B cell (primary cell): ENCODE measurements around the gene SEPTIN2. TPM values are rescaled to one million over a fixed set of nuclear protein-coding genes. Genes with fewer than 3 reads are reported as not detected.

Experiments used
- ATAC-seq: fragments of 200-7000 bp; cut with Tn5 transposase; one replicate; pipeline ENCODE4 v1.10.0; 2021; ENCODE audit warnings: low read depth, mild to moderate bottlenecking, moderate number of reproducible peaks, moderate library complexity
- CTCF ChIA-PET: fragments of 350-600 bp; sonication (Branson Sonifier 250); formaldehyde crosslinking; loops from one replicate; lab custom pipeline; 2021; ENCODE audit warnings: antibody characterized with exemption, inconsistent platforms; lab: Charles Lee
- POLR2A ChIA-PET: fragments of 350-600 bp; sonication (Branson Sonifier 250); formaldehyde crosslinking; loops from one replicate; lab custom pipeline; 2021; ENCODE audit warnings: antibody characterized with exemption; lab: Charles Lee
- DNase-seq: peaks from one replicate; pipeline ENCODE4 v3.0.0; 2013
- H2AFZ ChIP-seq: 2 replicates; pipeline ENCODE4 v1.6.1; 2012; ENCODE audit warnings: mild to moderate bottlenecking, low read depth, low read length; ENCODE audit not compliant: insufficient read depth, poor library complexity, severe bottlenecking
- H3K27ac ChIP-seq, 2 donors: 1 replicate in 1 of 2; 2 replicates in 1 of 2; pipeline ENCODE4 v1.5.1; 2012 to 2013; ENCODE audit warnings: low read length in 2 of 2, mild to moderate bottlenecking in 2 of 2, moderate library complexity in 1 of 2
- H3K27me3 ChIP-seq, 4 experiments: fragments of 200-600 bp in 1 of 4; sonication (generic) in 1 of 4; replicated peaks in 1 of 4; 1 replicate in 2 of 4; 2 replicates in 2 of 4; pipeline versions ENCODE4 v1.6.1 to v1.7.0; 2013 to 2016; ENCODE audit warnings: low read length in 3 of 4, mild to moderate bottlenecking in 2 of 4, mixed read lengths in 1 of 4, moderate library complexity in 1 of 4; ENCODE audit not compliant: insufficient read depth in 4 of 4, control insufficient read depth in 3 of 4; ENCODE audit errors: control extremely low read depth in 1 of 4
- H3K36me3 ChIP-seq, 2 experiments: replicated peaks in 1 of 2; 1 replicate in 1 of 2; 2 replicates in 1 of 2; pipeline versions ENCODE4 v1.6.1 to v1.7.1; 2013; ENCODE audit warnings: low read length in 1 of 2; ENCODE audit not compliant: insufficient read depth in 2 of 2, control insufficient read depth in 1 of 2; ENCODE audit errors: control extremely low read depth in 1 of 2, extremely low read depth in 1 of 2
- H3K4me1 ChIP-seq, 2 donors: fragments of 200-600 bp in 1 of 2; sonication (generic) in 1 of 2; 1 replicate in 1 of 2; 2 replicates in 1 of 2; pipeline versions ENCODE4 v1.5.1 to v1.6.1; 2013 to 2017; ENCODE audit warnings: low read length in 2 of 2; ENCODE audit not compliant: control insufficient read depth in 2 of 2, insufficient read depth in 2 of 2
- H3K4me2 ChIP-seq: replicated peaks from 2 replicates; pipeline ENCODE3; 2012; ENCODE audit warnings: mild to moderate bottlenecking, low read depth, low read length; ENCODE audit not compliant: poor library complexity, severe bottlenecking
- H3K4me3 ChIP-seq, 5 experiments: fragments of 200-600 bp in 1 of 5; sonication (generic) in 1 of 5; 1 replicate in 3 of 5; 2 replicates in 2 of 5; pipeline versions ENCODE4 v1.5.1 to v1.7.0; 2011 to 2016; ENCODE audit warnings: low read length in 4 of 5, mild to moderate bottlenecking in 4 of 5, low read depth in 2 of 5, control low read depth in 1 of 5, moderate library complexity in 1 of 5; ENCODE audit not compliant: insufficient read depth in 1 of 5; ENCODE audit errors: control extremely low read depth in 1 of 5, extremely low read depth in 1 of 5
- H3K79me2 ChIP-seq: fragments of 200-600 bp; sonication (generic); one replicate; pipeline ENCODE4 v1.6.0; 2016; ENCODE audit warnings: low read length; ENCODE audit not compliant: control insufficient read depth, insufficient read depth
- H3K9ac ChIP-seq: fragments of 200-600 bp; sonication (generic); 2 replicates; pipeline ENCODE4 v1.6.1; 2017; ENCODE audit warnings: mild to moderate bottlenecking, low read length, moderate library complexity
- H3K9me3 ChIP-seq, 3 donors: one replicate each; pipeline versions ENCODE4 v1.6.1 to v1.7.1; 2013; ENCODE audit warnings: low read length in 2 of 3; ENCODE audit not compliant: control insufficient read depth in 2 of 3, insufficient read depth in 1 of 3; ENCODE audit errors: control extremely low read depth in 1 of 3
- H4K20me1 ChIP-seq: 2 replicates; pipeline ENCODE4 v1.6.0; 2012; ENCODE audit warnings: mild to moderate bottlenecking, low read length; ENCODE audit not compliant: insufficient read depth, control insufficient read depth, poor library complexity, severe bottlenecking
- H3K27ac Mint-ChIP-seq: one replicate; pipeline ENCODE4 v1.8.0; 2021; ENCODE audit warnings: mixed read lengths
- H3K27me3 Mint-ChIP-seq: one replicate; pipeline ENCODE4 v1.8.0; 2021; ENCODE audit warnings: mixed read lengths
- H3K4me1 Mint-ChIP-seq: one replicate; pipeline ENCODE4 v1.8.0; 2021; ENCODE audit warnings: mixed read lengths
- H3K4me3 Mint-ChIP-seq: one replicate; pipeline ENCODE4 v1.8.0; 2021; ENCODE audit warnings: mixed read lengths
- H3K9me3 Mint-ChIP-seq: one replicate; pipeline ENCODE4 v1.8.0; 2022; ENCODE audit warnings: mixed read lengths; ENCODE audit not compliant: insufficient read depth
- CTCF ChIP-seq: fragments of 200-600 bp; IDR thresholded peaks from one replicate; pipeline ENCODE4 v1.8.0; 2022; ENCODE audit warnings: antibody characterized with exemption, mild to moderate bottlenecking
- EZH2 ChIP-seq: IDR thresholded peaks from 2 replicates; pipeline ENCODE4 v1.6.1; 2012; ENCODE audit warnings: borderline replicate concordance, low read depth, mild to moderate bottlenecking, moderate library complexity, low read length; ENCODE audit not compliant: insufficient read depth, poor library complexity, severe bottlenecking
- WGBS: methylation state at CpG from one replicate; pipeline ENCODE4 v1.1.5; 2013; ENCODE audit warnings: missing lambda C conversion rate; ENCODE audit not compliant: insufficient coverage; 5-methylcytosine and 5-hydroxymethylcytosine counted together
- intact Hi-C: fragments of 100-400 bp; cut with micrococcal nuclease; formaldehyde crosslinking; loops from one replicate; pipeline ENCODE4 v1.10.0; 2022
- polyA plus RNA-seq: library from polyadenylated mRNA; depleted of rRNA; stranded (reverse); fragments of >200 nt; gene quantifications from 2 replicates; pipeline ENCODE4 v1.2.3, GENCODE V29; 2012
- total RNA-seq, 2 donors: library from RNA; stranded (reverse); fragments of 120-200 nt in 1 of 2; gene quantifications; 1 replicate in 1 of 2; 2 replicates in 1 of 2; pipeline versions ENCODE4 v1.2.3 to v1.2.4, GENCODE V29; 2013 to 2022

SEPTIN2 gene
- total and polyA plus RNA-seq, 2 donors (not counting 1 experiment from before 2014, with no cell fraction given) = 71.8 to 270 TPM

- peak overlapping the region; percentile 83 for H3K27ac Mint-ChIP-seq
- H3K9ac ChIP-seq = peak overlapping the region; percentile 39
- no peak for TF ChIP-seq EZH2
- no peak for TF ChIP-seq CTCF
- peaks cover 33 to 38% of the 10 kb centered on the region in 2 donors for H3K4me1 ChIP-seq
- H3K4me2 ChIP-seq = peak overlapping the region; percentile 66
- ATAC-seq = peak; percentile 6
- peak; percentile 77 for DNase-seq
- peaks cover 14% of the 10 kb centered on the region for H4K20me1 ChIP-seq
- no peaks in the 10 kb centered on the region for H3K27me3 ChIP-seq
- 79% methylated on average over 27 of the region's 40 CpGs for WGBS
- H3K79me2 ChIP-seq = peaks cover 38% of the 10 kb centered on the region
- peak overlapping the region; percentile 44 for H3K4me3 Mint-ChIP-seq
- H3K27ac ChIP-seq = peak overlapping the region; percentile 31 to 61
- peaks cover 30% of the 10 kb centered on the region for H3K4me1 Mint-ChIP-seq
- CTCF ChIA-PET = interaction anchor here (1.0 kb wide), 1 partner anchor 37 kb away, joined by 3 read pairs; no protein-coding TSS in a partner anchor
- H3K9me3 ChIP-seq = peaks cover 0 to 5% (median 0%) of the 10 kb centered on the region in 3 donors
- H2AFZ ChIP-seq = no peak overlapping the region
- intact Hi-C loops = loop anchor here (5.0 kb wide), 3 partner anchors 203 to 793 kb away; partner anchors contain the start of genes DTYMK, DUSP28 and PPP1R7
- H3K4me3 ChIP-seq = peak overlapping the region in 3 of 5 experiments; percentile 25 to 41 (median 38)
- no peaks in the 10 kb centered on the region for H3K9me3 Mint-ChIP-seq
- POLR2A ChIA-PET = no interaction called here
- H3K27me3 Mint-ChIP-seq = no peaks in the 10 kb centered on the region
- H3K36me3 ChIP-seq = peaks cover 2 to 24% of the 10 kb centered on the region in 2 experiments
Measured at GRCh38 chr2:241354668-241355658, 39.2 kb downstream of the SEPTIN2 start.
